ENCODE data around the gene LINGO3.

LINGO3 gene

GRCh38 chr19:2343289-2343982, 35.5 kb upstream of the LINGO3 start:
- no peak for TF ChIP-seq CTCF (conservative IDR thresholded peaks at IDR 0.05; ENCODE audit: low read length)
- DNase-seq (ENCODE audit: low read depth): no peak
- no peak overlapping the region for H3K4me3 ChIP-seq (ENCODE audit: low read length)

- no peak for TF ChIP-seq CTCF (conservative IDR thresholded peaks at IDR 0.05; ENCODE audit: low read length)
- H3K4me3 ChIP-seq (ENCODE audit: low read length): no peak overlapping the region
- no peak for DNase-seq (ENCODE audit: low read depth)
Measured at GRCh38 chr19:2342656-2343288, 34.8 kb upstream of the LINGO3 start.

GRCh38 chr19:2341982-2342381, 34.0 kb upstream of the LINGO3 start:
- no peak for TF ChIP-seq CTCF (conservative IDR thresholded peaks at IDR 0.05; ENCODE audit: low read length)
- H3K4me3 ChIP-seq (ENCODE audit: low read length): no peak overlapping the region
- DNase-seq (ENCODE audit: low read depth): no peak

- DNase-seq (ENCODE audit: low read depth): no peak
- no peak overlapping the region for H3K4me3 ChIP-seq (ENCODE audit: low read length)
- no peak for TF ChIP-seq CTCF (conservative IDR thresholded peaks at IDR 0.05; ENCODE audit: low read length)
Measured at GRCh38 chr19:2341244-2341751, 33.3 kb upstream of the LINGO3 start.

- TF ChIP-seq CTCF (conservative IDR thresholded peaks at IDR 0.05; ENCODE audit: low read length): no peak
- DNase-seq (ENCODE audit: low read depth): no peak
- H3K4me3 ChIP-seq (ENCODE audit: low read length): no peak overlapping the region
Measured at GRCh38 chr19:2340496-2341243, 32.7 kb upstream of the LINGO3 start.

GRCh38 chr19:2339644-2340310, 31.8 kb upstream of the LINGO3 start:
- TF ChIP-seq CTCF (conservative IDR thresholded peaks at IDR 0.05; ENCODE audit: low read length): no peak
- no peak for DNase-seq (ENCODE audit: low read depth)
- H3K4me3 ChIP-seq (ENCODE audit: low read length): no peak overlapping the region

Data from AG10803 (cell line).